Sigmoid colon (tissue), 7 donors: ENCODE results near the gene SEC24B. TPM values are rescaled to one million over a fixed set of nuclear protein-coding genes. Genes with fewer than 3 reads are reported as not detected.

Source experiments
- DNase-seq: peaks from one replicate; pipeline ENCODE4 v3.0.0-alpha.2; 2019
- H3K27ac ChIP-seq, 4 donors: fragments of 200-600 bp; sonication (generic); one replicate each; pipeline ENCODE4 v1.5.1; 2016 to 2019; ENCODE audit warnings: mild to moderate bottlenecking in 1 of 4
- H3K27me3 ChIP-seq, 3 donors: fragments of 200-600 bp; sonication (generic); one replicate each; pipeline ENCODE4 v1.5.1; 2019; ENCODE audit warnings: mild to moderate bottlenecking in 1 of 3
- H3K36me3 ChIP-seq, 4 donors: fragments of 200-600 bp; sonication (generic); one replicate each; pipeline ENCODE4 v1.5.1; 2016 to 2019
- H3K4me1 ChIP-seq, 4 donors: fragments of 200-600 bp; sonication (generic); one replicate each; pipeline ENCODE4 v1.5.1; 2017 to 2019
- H3K4me3 ChIP-seq, 4 donors: fragments of 200-600 bp; sonication (generic); one replicate each; pipeline ENCODE4 v1.5.1; 2017 to 2019; ENCODE audit warnings: mild to moderate bottlenecking in 2 of 4, moderate library complexity in 1 of 4
- H3K9me3 ChIP-seq, 4 donors: fragments of 200-600 bp in 3 of 4; sonication (generic) in 3 of 4; one replicate each; pipeline versions ENCODE4 v1.5.1 to v1.6.1; 2013 to 2019
- EP300 ChIP-seq, 4 donors: sonication (generic); formaldehyde crosslinking; IDR thresholded peaks; one replicate each; pipeline ENCODE4 v1.6.1; 2017; ENCODE audit warnings: antibody characterized with exemption in 4 of 4
- POLR2A ChIP-seq, 2 donors: fragments of 450-650 bp; IDR thresholded peaks; one replicate each; pipeline ENCODE4 v1.6.1; 2016; ENCODE audit warnings: antibody characterized with exemption in 2 of 2, mild to moderate bottlenecking in 2 of 2, moderate library complexity in 2 of 2
- POLR2AphosphoS5 ChIP-seq, 4 donors: sonication (generic); formaldehyde crosslinking; IDR thresholded peaks; one replicate each; pipeline ENCODE4 v1.6.1; 2017; ENCODE audit warnings: antibody characterized with exemption in 4 of 4
- WGBS, 2 donors: extraction: QIAGEN DNeasy Blood & Tissue Kit; methylation state at CpG; one replicate each; pipeline ENCODE4 v1.1.7; 2013; 5-methylcytosine and 5-hydroxymethylcytosine counted together
- intact Hi-C: fragments of 100-400 bp; cut with DNase I; formaldehyde crosslinking; loops from one replicate; pipeline ENCODE4 v1.15.1; 2023
- polyA plus RNA-seq, 3 donors: library from polyadenylated mRNA; stranded (reverse); fragments of 200-250 nt; gene quantifications; one replicate each; pipeline ENCODE4 v1.2.3, GENCODE V29; 2013
- small RNA-seq, 3 donors: library from RNA; depleted of rRNA; stranded (forward); fragments of <200 nt; gene quantifications; one replicate each; pipeline ENCODE3, GENCODE V24; 2016
- total RNA-seq, 4 donors: library from RNA; depleted of rRNA; stranded (reverse); fragments of >200 nt; gene quantifications; one replicate each; pipeline ENCODE4 v1.1.0, GENCODE V29; 2016
- TF ChIP-seq, protein P1 (sequence below), 4 experiments: fragments of 450-650 bp in 3 of 4; fragments of 200-600 bp in 1 of 4; IDR thresholded peaks; one replicate each; pipeline ENCODE4 v1.5.1; 2016 to 2019; ENCODE audit warnings: antibody characterized with exemption in 4 of 4, mild to moderate bottlenecking in 3 of 4, moderate library complexity in 2 of 4
- donor health status: healthy with polysubstance abuse.
- donor health status: Bipolar disorder and iron deficiency.
- donor health status: healthy.

SEC24B gene
- total and polyA plus RNA-seq, 7 donors: 9.7 to 41.8 (median 35.3) TPM

DNA sequence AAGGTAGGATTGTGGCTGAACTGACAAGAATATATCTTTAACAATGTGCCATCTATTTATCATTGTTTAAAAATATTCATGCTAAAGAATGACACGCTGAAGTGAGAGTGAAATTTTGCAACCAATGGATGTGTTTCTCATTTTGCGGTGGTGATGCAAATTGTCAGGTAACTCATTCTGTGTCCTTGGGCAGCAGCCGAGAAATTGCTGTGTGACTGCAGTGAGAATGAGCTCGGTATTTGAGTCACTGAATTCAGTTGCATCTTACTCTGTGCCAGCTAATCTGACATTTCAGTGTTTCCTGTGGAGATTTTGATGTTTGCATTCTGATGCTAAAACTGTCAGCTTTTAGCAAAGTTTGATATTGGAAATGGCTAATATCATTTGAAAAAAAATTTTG lies 154.6 kb downstream of the SEC24B start:
- no peak for DNase-seq
- Histone ChIP-seq H3K4me3 (no peak overlapping the region), H3K27ac (no peak overlapping the region), H3K9me3 (no peaks in the 10 kb centered on the region), H3K4me1 (no peaks in the 10 kb centered on the region), H3K27me3 (no peaks in the 10 kb centered on the region), H3K36me3 (no peaks in the 10 kb centered on the region)
- TF ChIP-seq, protein P1, sequence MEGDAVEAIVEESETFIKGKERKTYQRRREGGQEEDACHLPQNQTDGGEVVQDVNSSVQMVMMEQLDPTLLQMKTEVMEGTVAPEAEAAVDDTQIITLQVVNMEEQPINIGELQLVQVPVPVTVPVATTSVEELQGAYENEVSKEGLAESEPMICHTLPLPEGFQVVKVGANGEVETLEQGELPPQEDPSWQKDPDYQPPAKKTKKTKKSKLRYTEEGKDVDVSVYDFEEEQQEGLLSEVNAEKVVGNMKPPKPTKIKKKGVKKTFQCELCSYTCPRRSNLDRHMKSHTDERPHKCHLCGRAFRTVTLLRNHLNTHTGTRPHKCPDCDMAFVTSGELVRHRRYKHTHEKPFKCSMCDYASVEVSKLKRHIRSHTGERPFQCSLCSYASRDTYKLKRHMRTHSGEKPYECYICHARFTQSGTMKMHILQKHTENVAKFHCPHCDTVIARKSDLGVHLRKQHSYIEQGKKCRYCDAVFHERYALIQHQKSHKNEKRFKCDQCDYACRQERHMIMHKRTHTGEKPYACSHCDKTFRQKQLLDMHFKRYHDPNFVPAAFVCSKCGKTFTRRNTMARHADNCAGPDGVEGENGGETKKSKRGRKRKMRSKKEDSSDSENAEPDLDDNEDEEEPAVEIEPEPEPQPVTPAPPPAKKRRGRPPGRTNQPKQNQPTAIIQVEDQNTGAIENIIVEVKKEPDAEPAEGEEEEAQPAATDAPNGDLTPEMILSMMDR (IDR thresholded peaks at IDR 0.05): no peak
- TF ChIP-seq POLR2AphosphoS5 (IDR thresholded peaks at IDR 0.05) (no peak), EP300 (IDR thresholded peaks at IDR 0.05) (no peak), POLR2A (IDR thresholded peaks at IDR 0.05) (no peak)
- WGBS, 2 donors: 65 to 91% methylated on average over 4 of the region's 4 CpGs
- intact Hi-C loops: no loop called here

DNA sequence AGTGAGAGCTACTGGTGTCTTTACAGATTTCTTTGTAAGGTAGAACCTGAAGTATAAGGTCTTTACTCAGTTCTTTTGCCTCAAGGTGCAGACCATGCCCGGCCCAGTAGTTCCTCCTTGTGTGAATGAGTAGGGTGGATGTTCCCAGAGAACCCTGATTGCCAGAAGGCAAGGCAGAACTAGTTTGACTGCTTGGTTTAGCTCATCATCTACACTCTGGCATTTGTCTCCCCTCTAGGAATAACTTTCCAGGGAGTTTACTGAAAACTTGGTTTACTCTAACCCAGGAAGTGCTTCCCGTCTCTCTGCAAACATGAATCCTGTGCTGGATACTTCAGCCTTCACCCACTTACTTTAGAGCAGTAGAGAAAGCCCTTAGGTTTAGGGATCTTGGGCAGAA lies 155.5 kb downstream of the SEC24B start:
- H3K9me3 ChIP-seq: no peaks in the 10 kb centered on the region
- no peaks in the 10 kb centered on the region for H3K36me3 ChIP-seq
- no peak for DNase-seq
- H3K27me3 ChIP-seq: no peaks in the 10 kb centered on the region
- no peaks in the 10 kb centered on the region for H3K4me1 ChIP-seq
- no peak overlapping the region for H3K4me3 ChIP-seq
- intact Hi-C loops: no loop called here
- no peak for TF ChIP-seq POLR2A (IDR thresholded peaks at IDR 0.05)
- no peak for TF ChIP-seq POLR2AphosphoS5 (IDR thresholded peaks at IDR 0.05)
- TF ChIP-seq, protein P1 (IDR thresholded peaks at IDR 0.05): no peak
- TF ChIP-seq EP300 (IDR thresholded peaks at IDR 0.05): no peak
- no peak overlapping the region for H3K27ac ChIP-seq
- WGBS, 2 donors: 87% methylated on average over 2 of the region's 2 CpGs

DNA sequence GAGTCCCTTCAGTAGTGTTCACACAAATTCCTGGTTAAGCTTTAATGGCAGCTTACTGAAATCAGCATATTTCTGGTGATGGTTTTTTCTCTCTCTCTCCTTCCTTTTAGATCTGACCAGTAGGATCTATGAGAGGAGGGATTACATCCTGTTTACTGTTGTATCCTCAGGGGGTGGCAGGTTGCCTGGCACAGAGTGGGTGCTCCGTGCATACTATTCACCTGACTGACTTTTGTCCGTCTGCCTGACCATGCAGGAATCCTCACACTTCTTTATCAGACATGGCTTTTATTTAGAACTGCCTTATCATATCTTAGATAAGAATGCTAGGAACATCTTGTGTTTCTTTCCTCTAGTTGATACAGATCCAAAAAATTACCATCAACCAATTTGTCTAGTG lies 156.0 kb downstream of the SEC24B start:
- intact Hi-C loops: no loop called here
- Histone ChIP-seq H3K4me1 (no peaks in the 10 kb centered on the region), H3K27me3 (no peaks in the 10 kb centered on the region), H3K36me3 (no peaks in the 10 kb centered on the region), H3K27ac (no peak overlapping the region), H3K4me3 (no peak overlapping the region), H3K9me3 (no peaks in the 10 kb centered on the region)
- TF ChIP-seq, protein P1 (IDR thresholded peaks at IDR 0.05): no peak
- TF ChIP-seq EP300 (IDR thresholded peaks at IDR 0.05) (no peak), POLR2A (IDR thresholded peaks at IDR 0.05) (no peak), POLR2AphosphoS5 (IDR thresholded peaks at IDR 0.05) (no peak)
- DNase-seq: no peak
- 82 to 88% methylated on average over 2 of the region's 2 CpGs for WGBS, 2 donors

Small RNAs within 50 kb of the gene (small RNA-seq; reads per million reads assigned to genes)
- gene MIR576 (0.18 to 0.43 (median 0.36) reads per million in 3 donors), gene RN7SL55P (0 reads per million in 3 donors)

Other genes starting within 250 kb of the SEC24B start
- gene COL25A1, start 131.2 kb upstream of the SEC24B start, total RNA-seq: 1 to 10 TPM in 1 of 4 donors, under 1 TPM in 3; 0.36 to 1.4 (median 0.62) TPM
- gene COL25A1, start 131.2 kb upstream of the SEC24B start, polyA plus RNA-seq: under 1 TPM in 1 of 3 donors, not detected in 2; 0.15 TPM
- 10 to 100 TPM in 1 of 4 donors, 1 to 10 TPM in 3; 5.0 to 10.9 (median 8.8) TPM for gene MCUB, start 126.4 kb downstream of the SEC24B start, total RNA-seq
- gene MCUB, start 126.4 kb downstream of the SEC24B start, polyA plus RNA-seq: 10 to 100 TPM in 1 of 3 donors, 1 to 10 TPM in 2; 4.2 to 18.0 (median 7.2) TPM